Mucosa of gallbladder (tissue), 1 donor: ENCODE measurements around the gene TPPP. TPM values are rescaled to one million over a fixed set of nuclear protein-coding genes. Genes with fewer than 3 reads are reported as not detected.
"Not testable (repeated sequence)": the region's sequence is repeated elsewhere in the genome, so short reads cannot be mapped to it uniquely, and the experiment has no call there.

Experiments used
- DNase-seq: peaks from one replicate; pipeline ENCODE4 v3.0.0-alpha.2; 2020; ENCODE audit warnings: low spot score
- total RNA-seq: library from RNA; stranded (reverse); gene quantifications from one replicate; pipeline ENCODE4 v1.2.1, GENCODE V29; 2021
- donor health status: DM: no; HTN: no; CAD: no.

Gene TPPP
- total RNA-seq = 9.9 TPM

GRCh38 chr5:693271-694041 is at the start of gene TPPP:
Gene TPPP, minus strand, starts transcription at chr5:693352. Its CDS starts 15,292 bp downstream, at chr5:678060.
- DNase-seq = peak; percentile 91

GRCh38 chr5:742276-742675 is 49.1 kb upstream of the TPPP start:
- DNase-seq = not testable (repeated sequence)

- DNase-seq = not testable (repeated sequence)
Observed at GRCh38 chr5:734145-734544, 41.0 kb upstream of the TPPP start.

GRCh38 chr5:732754-733454 is 39.8 kb upstream of the TPPP start:
- not testable (repeated sequence) for DNase-seq

GRCh38 chr5:729225-729624 is 36.1 kb upstream of the TPPP start:
- DNase-seq = not testable (repeated sequence)

GRCh38 chr5:727087-727486 is 33.9 kb upstream of the TPPP start:
- DNase-seq = not testable (repeated sequence)

GRCh38 chr5:723865-724264 is 30.7 kb upstream of the TPPP start:
- DNase-seq = not testable (repeated sequence)

- DNase-seq = not testable (repeated sequence)
Observed at GRCh38 chr5:723309-723708, 30.2 kb upstream of the TPPP start.

GRCh38 chr5:719379-719778 is 26.2 kb upstream of the TPPP start:
- not testable (repeated sequence) for DNase-seq

GRCh38 chr5:717143-717542 is 24.0 kb upstream of the TPPP start:
- DNase-seq = no peak

- not testable (repeated sequence) for DNase-seq
Observed at GRCh38 chr5:716740-717139, 23.6 kb upstream of the TPPP start.

- DNase-seq = not testable (repeated sequence)
Observed at GRCh38 chr5:715636-716035, 22.5 kb upstream of the TPPP start.

GRCh38 chr5:714215-715118 is 21.3 kb upstream of the TPPP start:
- DNase-seq = not testable (repeated sequence)

- not testable (repeated sequence) for DNase-seq
Observed at GRCh38 chr5:713686-714085, 20.5 kb upstream of the TPPP start.

GRCh38 chr5:708848-709517 is 15.8 kb upstream of the TPPP start:
- DNase-seq = not testable (repeated sequence)

GRCh38 chr5:708374-708773 is 15.2 kb upstream of the TPPP start:
- not testable (repeated sequence) for DNase-seq

GRCh38 chr5:706127-706526 is 13.0 kb upstream of the TPPP start:
- not testable (repeated sequence) for DNase-seq

GRCh38 chr5:696753-697702 is 3.9 kb upstream of the TPPP start:
- DNase-seq = not testable (repeated sequence)

GRCh38 chr5:696191-696590 is 3.0 kb upstream of the TPPP start:
- DNase-seq = not testable (repeated sequence)

- not testable (repeated sequence) for DNase-seq
Observed at GRCh38 chr5:695475-695874, 2.3 kb upstream of the TPPP start.
